ENCODE measurements around the gene LYST. TPM values are rescaled to one million over a fixed set of nuclear protein-coding genes. Genes with fewer than 3 reads are reported as not detected.
"Not testable (repeated sequence)": the region's sequence is repeated elsewhere in the genome, so short reads cannot be mapped to it uniquely, and the experiment has no call there.

The LYST gene
- total RNA-seq, 1 donor: 88.9 TPM

GRCh38 chr1:235639226-235640205, 227.2 kb downstream of the LYST start:
- no peak for TF ChIP-seq CTCF (IDR thresholded peaks at IDR 0.05; ENCODE audit: insufficient read depth, low read depth, low read length)
- H3K4me3 ChIP-seq (ENCODE audit: low read depth, low read length): no peak overlapping the region
- no peak for DNase-seq (ENCODE audit: low read depth)

GRCh38 chr1:235638612-235639011, 228.1 kb downstream of the LYST start:
- H3K4me3 ChIP-seq (ENCODE audit: low read depth, low read length); DNase-seq (ENCODE audit: low read depth): not testable (repeated sequence)

GRCh38 chr1:235637756-235638534, 228.8 kb downstream of the LYST start:
- TF ChIP-seq CTCF (IDR thresholded peaks at IDR 0.05; ENCODE audit: insufficient read depth, low read depth, low read length): no peak
- DNase-seq (ENCODE audit: low read depth): no peak
- no peak overlapping the region for H3K4me3 ChIP-seq (ENCODE audit: low read depth, low read length)

GRCh38 chr1:235635938-235636662, 230.6 kb downstream of the LYST start:
- DNase-seq (ENCODE audit: low read depth): no peak
- H3K4me3 ChIP-seq (ENCODE audit: low read depth, low read length): no peak overlapping the region
- TF ChIP-seq CTCF (IDR thresholded peaks at IDR 0.05; ENCODE audit: insufficient read depth, low read depth, low read length): peak; percentile 18

- peak; percentile 43 for DNase-seq (ENCODE audit: low read depth)
- TF ChIP-seq CTCF (IDR thresholded peaks at IDR 0.05; ENCODE audit: insufficient read depth, low read depth, low read length): no peak
- H3K4me3 ChIP-seq (ENCODE audit: low read depth, low read length): no peak overlapping the region
These were observed 234.0 kb downstream of the LYST start for GRCh38 chr1:235632506-235633401.

- no peak overlapping the region for H3K4me3 ChIP-seq (ENCODE audit: low read depth, low read length)
- no peak for TF ChIP-seq CTCF (IDR thresholded peaks at IDR 0.05; ENCODE audit: insufficient read depth, low read depth, low read length)
- DNase-seq (ENCODE audit: low read depth): no peak
These were observed 234.9 kb downstream of the LYST start for GRCh38 chr1:235631816-235632215.

All from fibroblast of villous mesenchyme (primary cell).